ENCODE measurements around the gene CFAP46.
"Not testable (repeated sequence)": the region's sequence is repeated elsewhere in the genome, so short reads cannot be mapped to it uniquely, and the experiment has no call there.

The CFAP46 gene

GRCh38 chr10:132840698-132841614, 101.4 kb downstream of the CFAP46 start:
- no peak for DNase-seq

- DNase-seq = no peak
Observed at GRCh38 chr10:132839061-132839460, 103.3 kb downstream of the CFAP46 start.

GRCh38 chr10:132838346-132838970, 103.9 kb downstream of the CFAP46 start:
- no peak for DNase-seq

- DNase-seq = no peak
Observed at GRCh38 chr10:132837905-132838304, 104.5 kb downstream of the CFAP46 start.

GRCh38 chr10:132836832-132837540, 105.4 kb downstream of the CFAP46 start:
- no peak for DNase-seq

- DNase-seq = no peak
Observed at GRCh38 chr10:132836248-132836831, 106.0 kb downstream of the CFAP46 start.

GRCh38 chr10:132835848-132836233, 106.5 kb downstream of the CFAP46 start:
- DNase-seq = no peak

- DNase-seq = no peak
Observed at GRCh38 chr10:132834891-132835847, 107.2 kb downstream of the CFAP46 start.

GRCh38 chr10:132834311-132834761, 108.0 kb downstream of the CFAP46 start:
- no peak for DNase-seq

- no peak for DNase-seq
Observed at GRCh38 chr10:132833421-132834111, 108.8 kb downstream of the CFAP46 start.

GRCh38 chr10:132832186-132832969, 110.0 kb downstream of the CFAP46 start:
- no peak for DNase-seq

- DNase-seq = no peak
Observed at GRCh38 chr10:132829403-132829802, 113.0 kb downstream of the CFAP46 start.

GRCh38 chr10:132828681-132829080, 113.7 kb downstream of the CFAP46 start:
- no peak for DNase-seq

- no peak for DNase-seq
Observed at GRCh38 chr10:132827861-132828539, 114.4 kb downstream of the CFAP46 start.

GRCh38 chr10:132827423-132827789, 115.0 kb downstream of the CFAP46 start:
- DNase-seq = no peak

- no peak for DNase-seq
Observed at GRCh38 chr10:132826524-132827422, 115.6 kb downstream of the CFAP46 start.

GRCh38 chr10:132825783-132826523, 116.4 kb downstream of the CFAP46 start:
- DNase-seq = not testable (repeated sequence)

GRCh38 chr10:132820056-132820455, 122.3 kb downstream of the CFAP46 start:
- DNase-seq = no peak

Data from GOT3 (cell line).